Measurements from ENCODE around the gene GPX8.

The GPX8 gene, protein sequence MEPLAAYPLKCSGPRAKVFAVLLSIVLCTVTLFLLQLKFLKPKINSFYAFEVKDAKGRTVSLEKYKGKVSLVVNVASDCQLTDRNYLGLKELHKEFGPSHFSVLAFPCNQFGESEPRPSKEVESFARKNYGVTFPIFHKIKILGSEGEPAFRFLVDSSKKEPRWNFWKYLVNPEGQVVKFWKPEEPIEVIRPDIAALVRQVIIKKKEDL

GRCh38 chr5:55159763-55160492 is at the start of gene GPX8:
Gene GPX8 (plus strand): TSS chr5:55160171. CDS start chr5:55160193, 22 bp downstream.
- H3K27me3 ChIP-seq (ENCODE audit: control insufficient read depth, low read length), result peaks cover 29% of the 10 kb centered on the region
- no peaks in the 10 kb centered on the region for H3K4me1 ChIP-seq (ENCODE audit: control insufficient read depth, low read length)
- H4K20me1 ChIP-seq (ENCODE audit: control insufficient read depth, insufficient read depth, low read depth, low read length), result no peaks in the 10 kb centered on the region
- H3K9me3 ChIP-seq (ENCODE audit: control insufficient read depth, insufficient read depth, low read length), result no peaks in the 10 kb centered on the region
- TF ChIP-seq CTCF (IDR thresholded peaks at IDR 0.05; ENCODE audit: low read depth, low read length, poor library complexity, severe bottlenecking), result peak; percentile 64
- no peak for TF ChIP-seq EZH2phosphoT487 (IDR thresholded peaks at IDR 0.05; ENCODE audit: borderline replicate concordance, low read length)
- no peaks in the 10 kb centered on the region for H3K9me2 ChIP-seq (replicated peaks; ENCODE audit: control insufficient read depth, low read length)
- H3K4me2 ChIP-seq (ENCODE audit: low read length), result no peak within 1 kb of the TSS
- no peaks in the 10 kb centered on the region for H3K79me2 ChIP-seq (ENCODE audit: control insufficient read depth, low read length)
- no peak within 1 kb of the TSS for H3K27ac ChIP-seq (ENCODE audit: low read depth, low read length)
- no peaks in the 10 kb centered on the region for H3K36me3 ChIP-seq (ENCODE audit: control insufficient read depth, low read length)
- no peaks in the 10 kb centered on the region for H3F3A ChIP-seq (ENCODE audit: control insufficient read depth, insufficient read depth)
- H3K4me3 ChIP-seq (ENCODE audit: low read length), result no peak within 1 kb of the TSS

DNA sequence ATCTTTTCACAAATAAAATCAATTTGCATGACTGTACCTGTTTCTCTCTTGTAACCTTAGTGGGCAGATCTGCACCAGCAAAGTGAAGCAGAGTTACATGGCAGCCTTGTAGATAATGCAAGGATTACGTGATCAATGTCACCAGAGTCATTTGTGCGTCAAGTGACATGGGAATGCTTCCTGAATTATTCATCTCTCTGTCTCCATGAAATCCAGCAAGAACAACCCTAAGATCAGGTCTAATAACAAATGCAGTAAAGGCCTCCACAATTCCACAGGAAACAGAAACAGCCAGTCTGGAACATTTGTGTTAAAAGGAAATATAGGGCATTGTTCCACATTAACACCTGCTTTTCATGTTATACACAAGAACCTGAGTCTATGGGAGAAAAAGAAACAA is 49.8 kb upstream of the GPX8 start:
- H3K9me3 ChIP-seq (ENCODE audit: control insufficient read depth, insufficient read depth, low read length), result no peaks in the 10 kb centered on the region
- no peaks in the 10 kb centered on the region for H3F3A ChIP-seq (ENCODE audit: control insufficient read depth, insufficient read depth)
- no peaks in the 10 kb centered on the region for H3K36me3 ChIP-seq (ENCODE audit: control insufficient read depth, low read length)
- no peak for TF ChIP-seq EZH2phosphoT487 (IDR thresholded peaks at IDR 0.05; ENCODE audit: borderline replicate concordance, low read length)
- no peak for TF ChIP-seq CTCF (IDR thresholded peaks at IDR 0.05; ENCODE audit: low read depth, low read length, poor library complexity, severe bottlenecking)
- no peaks in the 10 kb centered on the region; the same call in 1 of the 2 replicates for H3K9me2 ChIP-seq (replicated peaks; ENCODE audit: control insufficient read depth, low read length)
- H4K20me1 ChIP-seq (ENCODE audit: control insufficient read depth, insufficient read depth, low read depth, low read length), result no peaks in the 10 kb centered on the region
- no peak overlapping the region for H3K4me3 ChIP-seq (ENCODE audit: low read length)
- no peak overlapping the region for H3K4me2 ChIP-seq (ENCODE audit: low read length)
- H3K4me1 ChIP-seq (ENCODE audit: control insufficient read depth, low read length), result no peaks in the 10 kb centered on the region
- no peak overlapping the region for H3K27ac ChIP-seq (ENCODE audit: low read depth, low read length)
- H3K79me2 ChIP-seq (ENCODE audit: control insufficient read depth, low read length), result no peaks in the 10 kb centered on the region
- peaks cover 8% of the 10 kb centered on the region; the same call in 1 of the 2 replicates for H3K27me3 ChIP-seq (ENCODE audit: control insufficient read depth, low read length)

DNA sequence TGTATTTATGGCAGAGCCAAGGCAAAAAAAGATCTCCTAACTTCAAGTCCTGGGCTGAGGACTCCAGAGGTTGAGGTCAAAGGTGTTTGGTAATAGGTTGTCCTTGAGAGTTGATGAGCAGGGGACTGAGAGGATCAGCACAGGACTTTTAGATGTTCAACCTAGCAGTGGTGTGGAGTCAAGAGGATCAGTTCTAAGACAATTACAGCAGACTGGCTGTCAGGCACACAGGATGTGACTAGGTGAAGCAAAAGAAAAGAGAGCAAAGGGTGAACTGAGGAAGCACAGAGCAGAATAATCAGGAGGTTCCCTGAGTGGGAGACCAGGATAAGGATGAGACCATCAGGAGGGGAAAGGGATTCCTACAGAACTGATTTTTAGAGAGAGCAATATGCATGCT is 46.6 kb upstream of the GPX8 start:
- TF ChIP-seq EZH2phosphoT487 (IDR thresholded peaks at IDR 0.05; ENCODE audit: borderline replicate concordance, low read length) (no peak), CTCF (IDR thresholded peaks at IDR 0.05; ENCODE audit: low read depth, low read length, poor library complexity, severe bottlenecking) (no peak)
- no peaks in the 10 kb centered on the region for H3K4me1 ChIP-seq (ENCODE audit: control insufficient read depth, low read length)
- no peaks in the 10 kb centered on the region for H3K9me3 ChIP-seq (ENCODE audit: control insufficient read depth, insufficient read depth, low read length)
- H3K4me3 ChIP-seq (ENCODE audit: low read length), result no peak overlapping the region
- H4K20me1 ChIP-seq (ENCODE audit: control insufficient read depth, insufficient read depth, low read depth, low read length), result no peaks in the 10 kb centered on the region
- peaks cover 8% of the 10 kb centered on the region; the same call in 1 of the 2 replicates for H3K27me3 ChIP-seq (ENCODE audit: control insufficient read depth, low read length)
- H3K27ac ChIP-seq (ENCODE audit: low read depth, low read length), result no peak overlapping the region
- H3K9me2 ChIP-seq (replicated peaks; ENCODE audit: control insufficient read depth, low read length), result no peaks in the 10 kb centered on the region; the same call in 1 of the 2 replicates
- no peak overlapping the region for H3K4me2 ChIP-seq (ENCODE audit: low read length)
- no peaks in the 10 kb centered on the region for H3K36me3 ChIP-seq (ENCODE audit: control insufficient read depth, low read length)
- H3F3A ChIP-seq (ENCODE audit: control insufficient read depth, insufficient read depth), result no peaks in the 10 kb centered on the region
- H3K79me2 ChIP-seq (ENCODE audit: control insufficient read depth, low read length), result no peaks in the 10 kb centered on the region
